Measurements from ENCODE around the gene EXD1.

DNA sequence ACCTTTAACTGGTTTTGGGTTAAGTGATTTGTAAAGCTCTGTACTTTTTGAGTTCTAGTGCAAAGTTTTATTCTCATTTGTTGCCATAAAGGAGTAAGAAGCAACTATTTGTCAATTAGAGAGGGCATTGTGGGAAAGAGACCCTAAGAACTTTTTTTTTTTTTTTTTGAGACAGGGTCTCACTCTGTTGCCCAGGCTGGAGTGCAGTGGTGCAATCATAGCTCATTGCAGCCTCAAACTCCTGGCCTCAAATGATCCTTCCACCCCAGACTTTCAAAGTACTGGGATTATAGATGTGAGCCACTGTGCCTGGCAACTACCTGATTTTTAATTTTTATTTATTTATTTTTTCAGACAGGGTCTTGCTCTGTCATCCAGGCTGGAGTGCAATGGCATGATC is 5.4 kb upstream of the EXD1 start:
- TF ChIP-seq POLR2A (IDR thresholded peaks at IDR 0.05) (no peak), EP300 (IDR thresholded peaks at IDR 0.05) (no peak)
- TF ChIP-seq, protein P1, sequence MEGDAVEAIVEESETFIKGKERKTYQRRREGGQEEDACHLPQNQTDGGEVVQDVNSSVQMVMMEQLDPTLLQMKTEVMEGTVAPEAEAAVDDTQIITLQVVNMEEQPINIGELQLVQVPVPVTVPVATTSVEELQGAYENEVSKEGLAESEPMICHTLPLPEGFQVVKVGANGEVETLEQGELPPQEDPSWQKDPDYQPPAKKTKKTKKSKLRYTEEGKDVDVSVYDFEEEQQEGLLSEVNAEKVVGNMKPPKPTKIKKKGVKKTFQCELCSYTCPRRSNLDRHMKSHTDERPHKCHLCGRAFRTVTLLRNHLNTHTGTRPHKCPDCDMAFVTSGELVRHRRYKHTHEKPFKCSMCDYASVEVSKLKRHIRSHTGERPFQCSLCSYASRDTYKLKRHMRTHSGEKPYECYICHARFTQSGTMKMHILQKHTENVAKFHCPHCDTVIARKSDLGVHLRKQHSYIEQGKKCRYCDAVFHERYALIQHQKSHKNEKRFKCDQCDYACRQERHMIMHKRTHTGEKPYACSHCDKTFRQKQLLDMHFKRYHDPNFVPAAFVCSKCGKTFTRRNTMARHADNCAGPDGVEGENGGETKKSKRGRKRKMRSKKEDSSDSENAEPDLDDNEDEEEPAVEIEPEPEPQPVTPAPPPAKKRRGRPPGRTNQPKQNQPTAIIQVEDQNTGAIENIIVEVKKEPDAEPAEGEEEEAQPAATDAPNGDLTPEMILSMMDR (IDR thresholded peaks at IDR 0.05) = no peak
